Aorta (tissue), 5 donors: ENCODE measurements around the gene FGFBP2. TPM values are rescaled to one million over a fixed set of nuclear protein-coding genes. Genes with fewer than 3 reads are reported as not detected.

Source experiments
- ATAC-seq: fragments of 200-7000 bp; cut with Tn5 transposase; one replicate; pipeline ENCODE4 v1.9.1; 2022; ENCODE audit warnings: moderate library complexity; ENCODE audit not compliant: low FRiP score
- DNase-seq, 2 donors: peaks; one replicate each; pipeline ENCODE4 v3.0.0-alpha.2; 2020
- H3K27ac ChIP-seq, 2 donors: one replicate each; pipeline ENCODE4 v1.5.1; 2013; ENCODE audit warnings: low read length in 2 of 2, mild to moderate bottlenecking in 2 of 2, moderate library complexity in 2 of 2, control low read depth in 1 of 2, inconsistent platforms in 1 of 2, low read depth in 1 of 2
- H3K27me3 ChIP-seq, 2 donors: one replicate each; pipeline ENCODE4 v1.6.1; 2013; ENCODE audit warnings: control low read depth in 1 of 2, low read length in 1 of 2, mild to moderate bottlenecking in 1 of 2, moderate library complexity in 1 of 2; ENCODE audit not compliant: insufficient read depth in 2 of 2, control insufficient read depth in 1 of 2
- H3K36me3 ChIP-seq, 2 donors: one replicate each; pipeline ENCODE4 v1.6.1; 2013; ENCODE audit warnings: control low read depth in 1 of 2, low read length in 1 of 2, mild to moderate bottlenecking in 1 of 2; ENCODE audit not compliant: insufficient read depth in 2 of 2, control insufficient read depth in 1 of 2
- H3K4me1 ChIP-seq, 2 donors: one replicate each; pipeline ENCODE4 v1.6.1; 2013; ENCODE audit warnings: low read length in 2 of 2, control low read depth in 1 of 2, mild to moderate bottlenecking in 1 of 2, moderate library complexity in 1 of 2; ENCODE audit not compliant: insufficient read depth in 2 of 2, control insufficient read depth in 1 of 2
- H3K4me3 ChIP-seq, 2 donors: one replicate each; pipeline ENCODE4 v1.5.1; 2013; ENCODE audit warnings: low read length in 2 of 2, control low read depth in 1 of 2, mild to moderate bottlenecking in 1 of 2
- H3K9me3 ChIP-seq: one replicate; pipeline ENCODE4 v1.6.1; 2013; ENCODE audit warnings: mild to moderate bottlenecking, low read length; ENCODE audit not compliant: control insufficient read depth
- WGBS, 2 donors: extraction: QIAGEN DNeasy Blood & Tissue Kit; methylation state at CpG; one replicate each; pipeline ENCODE4 v1.1.7; 2013; 5-methylcytosine and 5-hydroxymethylcytosine counted together
- intact Hi-C, 2 donors: fragments of 100-400 bp; cut with DNase I; formaldehyde crosslinking; loops; one replicate each; pipeline versions ENCODE4 v1.14.2 to v1.15.0; 2022
- polyA plus RNA-seq, 2 donors: library from polyadenylated mRNA; stranded (reverse); fragments of 200-250 nt; gene quantifications; one replicate each; pipeline ENCODE4 v1.2.3, GENCODE V29; 2013
- total RNA-seq, 2 donors: library from RNA; stranded (reverse); fragmentation: NEBNext Ultra II Directional; extraction: Animal tissue kit (Norgen Biotek cat#: 25700); gene quantifications; one replicate each; pipeline ENCODE4 v1.2.1, GENCODE V29; 2021
- donor health status: healthy with polysubstance abuse.
- donor health status: Bipolar disorder and iron deficiency.
- donor health status: DM: no; HTN: no; CAD: no.
- donor health status: DM: no; HTN: no; CAD: no.
- donor health status: DM: yes; HTN: yes; CAD: no.

Gene FGFBP2
- total and polyA plus RNA-seq, 4 donors, result 0.84 to 1.6 TPM; not detected in 2

GRCh38 chr4:15938640-15939039 is 24.3 kb downstream of the FGFBP2 start, which contains the start of gene FGFBP1:
Gene FGFBP1, minus strand, starts transcription at chr4:15938740. Its CDS starts 2,108 bp downstream, at chr4:15936632.
- Histone ChIP-seq H3K4me1 (no peaks in the 10 kb centered on the region), H3K27me3 (no peaks in the 10 kb centered on the region), H3K9me3 (no peaks in the 10 kb centered on the region), H3K36me3 (no peaks in the 10 kb centered on the region), H3K27ac (no peak within 1 kb of the TSS), H3K4me3 (no peak within 1 kb of the TSS)
- no peak for DNase-seq
- ATAC-seq, result no peak
- intact Hi-C loops, result no loop called here
- 73 to 87% methylated on average over 4 of the region's 4 CpGs for WGBS, 2 donors

- Histone ChIP-seq H3K4me3 (no peak overlapping the region), H3K27ac (no peak overlapping the region), H3K9me3 (no peaks in the 10 kb centered on the region), H3K27me3 (no peaks in the 10 kb centered on the region), H3K36me3 (no peaks in the 10 kb centered on the region), H3K4me1 (no peaks in the 10 kb centered on the region)
- ATAC-seq, result no peak
- DNase-seq, result no peak
- intact Hi-C loops, result no loop called here
- 35 to 49% methylated on average over 8 of the region's 8 CpGs for WGBS, 2 donors
These were observed 24.8 kb downstream of the FGFBP2 start for GRCh38 chr4:15938182-15938581.

GRCh38 chr4:15936495-15936894 is 26.5 kb downstream of the FGFBP2 start:
- no peaks in the 10 kb centered on the region for H3K4me1 ChIP-seq
- H3K36me3 ChIP-seq, result no peaks in the 10 kb centered on the region
- H3K27ac ChIP-seq, result no peak overlapping the region
- WGBS, 2 donors, result 96 to 99% methylated on average over 4 of the region's 4 CpGs
- DNase-seq (no peak), ATAC-seq (no peak)
- no peaks in the 10 kb centered on the region for H3K9me3 ChIP-seq
- H3K4me3 ChIP-seq, result no peak overlapping the region
- H3K27me3 ChIP-seq, result no peaks in the 10 kb centered on the region
- intact Hi-C loops, result no loop called here

- Histone ChIP-seq H3K27me3 (no peaks in the 10 kb centered on the region), H3K4me3 (no peak overlapping the region)
These were observed 27.2 kb downstream of the FGFBP2 start for GRCh38 chr4:15935504-15936402.

GRCh38 chr4:15934259-15934658 is 28.7 kb downstream of the FGFBP2 start:
- Histone ChIP-seq H3K27me3 (no peaks in the 10 kb centered on the region), H3K27ac (no peak overlapping the region), H3K36me3 (no peaks in the 10 kb centered on the region), H3K4me3 (no peak overlapping the region), H3K9me3 (no peaks in the 10 kb centered on the region), H3K4me1 (no peaks in the 10 kb centered on the region)
- DNase-seq, result no peak
- no peak for ATAC-seq
- 75 to 93% methylated on average over 3 of the region's 3 CpGs for WGBS, 2 donors
- intact Hi-C loops, result no loop called here

More at GRCh38 chr4:15935504-15936402, 27.2 kb downstream of the FGFBP2 start:
- H3K27ac ChIP-seq, result no peak overlapping the region
- no peaks in the 10 kb centered on the region for H3K36me3 ChIP-seq
- H3K4me1 ChIP-seq, result no peaks in the 10 kb centered on the region
- no peak for DNase-seq
- WGBS, 2 donors, result 23 to 25% methylated on average over 10 of the region's 10 CpGs
- H3K9me3 ChIP-seq, result no peaks in the 10 kb centered on the region
- ATAC-seq, result no peak
- intact Hi-C loops, result no loop called here

- WGBS, 2 donors, result 93 to 95% methylated on average over 5 of the region's 5 CpGs
- intact Hi-C loops, result no loop called here
These were observed 31.3 kb downstream of the FGFBP2 start for GRCh38 chr4:15931451-15932210.

GRCh38 chr4:15930314-15930713 is 32.7 kb downstream of the FGFBP2 start:
- Histone ChIP-seq H3K4me3 (no peak overlapping the region), H3K9me3 (no peaks in the 10 kb centered on the region), H3K4me1 (no peaks in the 10 kb centered on the region), H3K27ac (no peak overlapping the region), H3K27me3 (no peaks in the 10 kb centered on the region), H3K36me3 (no peaks in the 10 kb centered on the region)
- WGBS, 2 donors, result 67 to 73% methylated on average over 7 of the region's 7 CpGs
- intact Hi-C loops, result no loop called here
- ATAC-seq (no peak), DNase-seq (no peak)

More at GRCh38 chr4:15931451-15932210, 31.3 kb downstream of the FGFBP2 start:
- Histone ChIP-seq H3K27ac (no peak overlapping the region), H3K9me3 (no peaks in the 10 kb centered on the region), H3K36me3 (no peaks in the 10 kb centered on the region), H3K4me1 (no peaks in the 10 kb centered on the region), H3K4me3 (no peak overlapping the region), H3K27me3 (no peaks in the 10 kb centered on the region)
- ATAC-seq (no peak), DNase-seq (no peak)

- Histone ChIP-seq H3K36me3 (no peaks in the 10 kb centered on the region), H3K27me3 (no peaks in the 10 kb centered on the region), H3K9me3 (no peaks in the 10 kb centered on the region), H3K4me1 (no peaks in the 10 kb centered on the region), H3K4me3 (no peak overlapping the region), H3K27ac (no peak overlapping the region)
- DNase-seq (no peak), ATAC-seq (no peak)
- WGBS, 2 donors, result 56 to 61% methylated on average over 3 of the region's 3 CpGs
- intact Hi-C loops, result no loop called here
These were observed 33.4 kb downstream of the FGFBP2 start for GRCh38 chr4:15929540-15929939.
